HG03175 (cell line): Measurements from ENCODE around the gene BHLHA15.

Source experiments
- ATAC-seq: cut with Tn5 transposase; IDR thresholded peaks from one replicate; pipeline ENCODE4 v1.9.1; 2021; ENCODE audit warnings: mild to moderate bottlenecking, moderate library complexity; ENCODE audit not compliant: unreplicated experiment

Gene BHLHA15

DNA sequence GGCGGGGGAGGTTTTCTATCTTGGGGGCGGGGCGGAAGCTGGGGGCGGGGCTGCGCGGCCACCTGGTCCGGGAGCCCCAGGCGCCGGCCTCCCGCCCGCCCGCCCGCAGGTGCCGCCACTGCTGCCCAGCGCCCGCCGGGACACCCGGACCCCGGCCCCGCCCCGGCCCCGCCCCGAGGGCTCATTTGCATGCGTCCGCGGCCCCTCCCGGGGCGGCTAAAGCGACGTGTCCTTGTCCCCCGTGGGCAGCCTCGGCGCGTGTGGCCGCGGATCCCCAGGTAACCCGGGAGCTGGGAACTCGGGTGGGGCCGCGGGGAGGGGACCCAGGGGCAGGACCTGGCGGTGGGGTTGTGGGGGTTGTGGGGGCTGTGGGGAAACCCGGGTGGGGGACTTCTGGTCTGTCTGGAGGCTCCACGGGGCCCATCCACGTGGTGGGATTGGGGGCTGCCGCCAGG is at the start of gene BHLHA15:
Gene BHLHA15, plus strand, starts transcription at position 219 of the 455 bp plus-strand sequence. CDS start 871 bp downstream, outside the sequence.
- no peak for ATAC-seq

- ATAC-seq: no peak
These were observed 48.5 kb upstream of the BHLHA15 start for GRCh38 chr7:98162758-98163157.

- no peak for ATAC-seq
These were observed 48.0 kb upstream of the BHLHA15 start for GRCh38 chr7:98163269-98163668.

DNA sequence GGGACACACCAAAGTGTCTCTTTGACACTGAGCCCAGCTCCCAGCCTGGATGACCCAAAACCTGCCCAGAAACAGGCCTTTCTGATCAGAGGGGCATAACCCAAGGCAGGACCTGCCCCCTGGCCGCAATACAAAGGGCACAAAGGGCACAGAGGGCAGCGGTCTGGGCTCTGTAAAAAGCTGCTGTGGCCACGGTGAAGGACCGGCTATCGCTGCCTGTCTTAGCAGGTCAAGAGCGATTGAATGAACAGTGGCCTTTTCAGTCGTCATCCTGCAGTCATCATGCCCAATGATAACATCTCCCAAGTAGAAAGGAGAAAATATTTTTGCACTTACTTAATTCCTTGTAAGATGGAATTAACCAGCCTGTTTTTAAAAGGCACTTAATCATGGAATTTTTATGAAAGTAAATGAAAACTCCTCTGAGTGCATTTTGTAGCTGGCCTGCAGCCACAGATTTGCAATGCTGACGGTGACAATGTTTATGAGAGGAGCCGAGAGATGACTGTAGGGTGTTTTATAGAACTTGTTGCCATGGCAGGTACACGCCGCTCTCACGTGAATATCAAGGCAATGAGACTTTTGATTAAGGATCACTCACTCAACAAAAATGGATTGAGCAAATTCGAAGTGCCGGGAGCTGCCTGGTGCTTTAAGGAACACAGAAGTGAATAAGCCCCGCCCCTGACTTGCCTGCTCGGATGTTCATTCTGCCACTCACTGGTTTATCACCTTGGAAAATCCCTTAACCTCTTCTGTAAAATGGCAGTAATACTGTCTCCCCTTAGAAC is 47.3 kb upstream of the BHLHA15 start:
- no peak for ATAC-seq

DNA sequence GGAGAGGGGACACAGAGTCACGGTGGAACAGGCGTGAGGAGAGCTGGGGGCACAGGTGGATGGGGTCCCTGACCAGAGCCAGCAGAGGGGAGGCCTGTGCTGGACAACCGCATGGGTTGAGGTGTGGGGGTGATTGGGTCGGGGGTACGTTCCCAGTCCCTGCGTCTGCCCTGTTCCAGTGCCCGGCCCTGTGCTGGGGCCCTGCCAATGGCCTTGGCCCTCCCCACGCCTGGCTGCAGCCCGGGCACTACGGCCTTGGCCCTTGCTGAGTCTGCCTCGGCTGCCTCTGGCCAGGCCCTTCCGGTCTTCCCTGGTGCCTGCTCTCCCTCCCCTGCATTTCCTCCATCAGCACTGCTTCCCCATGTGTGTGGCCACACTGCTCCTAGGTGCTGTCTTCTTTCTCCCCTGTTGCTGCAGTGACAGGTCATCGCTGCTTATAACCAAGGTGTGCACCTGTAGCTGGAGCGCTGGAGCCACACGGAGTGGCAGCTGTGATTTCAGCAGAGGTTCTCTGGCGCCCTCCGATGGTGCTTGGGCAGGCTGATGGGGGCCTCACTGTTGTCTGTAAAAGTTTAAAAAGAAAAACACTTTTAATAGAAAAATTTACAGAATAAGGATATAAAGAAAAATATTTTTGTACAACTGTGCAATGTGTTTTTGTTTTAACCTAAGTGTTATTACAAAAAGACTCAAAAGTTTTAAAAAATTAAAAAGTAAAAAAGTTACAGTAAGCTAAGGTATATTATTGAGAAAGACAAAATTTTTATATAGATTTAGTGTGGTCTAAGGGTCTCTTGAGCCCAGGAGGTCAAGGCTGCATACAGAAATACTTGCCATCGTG is 45.2 kb upstream of the BHLHA15 start:
- ATAC-seq: no peak

DNA sequence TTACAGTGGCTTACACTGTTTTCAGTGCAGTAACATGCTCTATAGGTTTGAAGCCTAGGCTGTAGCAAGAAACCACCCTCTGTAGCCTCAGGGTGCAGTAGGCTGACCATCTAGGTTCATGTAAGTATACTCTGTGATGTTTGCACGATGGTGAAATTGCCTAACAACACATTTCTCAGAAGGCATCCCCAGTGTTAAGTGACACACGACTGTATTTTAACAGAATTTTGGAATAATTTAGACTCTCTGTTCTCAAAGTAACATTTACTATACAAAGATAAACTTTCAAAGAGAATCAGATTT is 44.6 kb upstream of the BHLHA15 start:
- no peak for ATAC-seq

DNA sequence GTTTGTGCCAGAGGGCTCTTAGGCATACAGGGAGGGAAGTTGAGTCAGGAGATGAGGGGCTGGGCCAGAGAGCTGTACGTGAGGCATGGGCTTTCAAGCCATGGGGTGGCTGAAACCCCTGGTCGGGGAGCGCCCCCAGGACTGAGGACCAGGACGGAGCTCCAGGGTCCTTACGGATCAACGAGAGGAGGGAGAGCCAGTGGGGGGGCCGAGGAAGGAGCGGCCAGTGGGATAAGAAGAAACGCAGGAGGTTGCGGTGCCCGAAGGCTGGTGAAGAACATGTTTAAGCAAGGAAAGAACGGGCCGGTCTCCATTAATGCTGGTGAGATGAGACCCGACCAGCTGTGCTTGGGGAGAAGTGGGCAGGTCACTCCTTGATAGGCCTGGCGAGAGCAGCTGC is 43.6 kb upstream of the BHLHA15 start:
- ATAC-seq: no peak

GRCh38 chr7:98168181-98168903 is 42.9 kb upstream of the BHLHA15 start:
- peak; percentile 82 for ATAC-seq

DNA sequence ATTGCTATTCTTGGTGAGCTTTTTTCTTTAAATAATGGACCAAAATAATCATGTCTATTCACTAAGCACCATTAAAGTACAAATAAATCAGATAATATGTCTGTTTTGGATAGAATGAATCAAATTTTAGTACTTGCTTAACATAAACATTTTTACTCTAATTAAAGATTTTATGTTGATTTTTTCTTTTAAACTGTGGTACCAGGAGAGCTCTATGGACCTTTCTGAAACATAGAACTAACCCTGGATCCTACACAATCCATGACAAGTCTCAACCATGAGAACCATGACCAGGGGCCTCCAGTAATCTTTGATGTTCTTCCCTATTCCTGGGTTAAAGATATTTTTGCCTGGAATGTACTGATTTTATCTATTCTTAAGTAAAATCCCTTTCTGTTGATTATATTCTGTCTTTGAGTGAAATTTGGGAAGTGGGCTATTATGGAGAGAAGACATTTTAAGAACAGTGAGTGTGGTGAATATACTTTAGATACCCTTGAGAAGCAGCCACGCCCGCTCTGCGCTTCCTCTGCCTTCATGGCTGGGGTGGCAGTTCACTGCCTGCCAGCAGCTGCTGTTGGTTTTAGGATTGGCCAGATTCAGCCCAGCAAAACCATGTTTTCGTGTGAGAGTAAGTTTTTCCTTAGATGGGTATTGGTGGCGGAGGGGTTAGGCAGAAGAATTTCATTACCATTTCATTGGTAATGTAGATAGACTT is 42.2 kb upstream of the BHLHA15 start:
- no peak for ATAC-seq

DNA sequence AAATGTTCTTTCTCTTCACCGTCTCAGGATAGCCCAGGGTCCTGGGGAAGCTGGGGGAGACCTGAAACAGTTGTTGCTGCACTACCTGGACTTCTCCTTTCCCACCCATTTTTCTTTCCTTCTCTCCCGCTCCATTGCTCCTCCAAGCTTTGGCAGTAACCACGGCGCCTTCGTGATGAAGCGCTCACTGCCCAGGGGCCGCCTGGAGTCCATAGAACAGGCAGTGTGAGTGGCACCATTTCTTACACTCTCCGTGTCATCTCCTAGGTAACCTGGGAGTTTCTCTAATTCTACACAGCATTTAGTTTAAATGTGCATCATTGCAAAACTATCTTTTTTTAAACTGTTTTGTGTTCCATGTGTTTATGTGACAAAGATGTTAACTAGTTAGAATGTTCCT is 40.3 kb upstream of the BHLHA15 start:
- no peak for ATAC-seq

- no peak for ATAC-seq
These were observed 39.8 kb upstream of the BHLHA15 start for GRCh38 chr7:98171449-98171848.

DNA sequence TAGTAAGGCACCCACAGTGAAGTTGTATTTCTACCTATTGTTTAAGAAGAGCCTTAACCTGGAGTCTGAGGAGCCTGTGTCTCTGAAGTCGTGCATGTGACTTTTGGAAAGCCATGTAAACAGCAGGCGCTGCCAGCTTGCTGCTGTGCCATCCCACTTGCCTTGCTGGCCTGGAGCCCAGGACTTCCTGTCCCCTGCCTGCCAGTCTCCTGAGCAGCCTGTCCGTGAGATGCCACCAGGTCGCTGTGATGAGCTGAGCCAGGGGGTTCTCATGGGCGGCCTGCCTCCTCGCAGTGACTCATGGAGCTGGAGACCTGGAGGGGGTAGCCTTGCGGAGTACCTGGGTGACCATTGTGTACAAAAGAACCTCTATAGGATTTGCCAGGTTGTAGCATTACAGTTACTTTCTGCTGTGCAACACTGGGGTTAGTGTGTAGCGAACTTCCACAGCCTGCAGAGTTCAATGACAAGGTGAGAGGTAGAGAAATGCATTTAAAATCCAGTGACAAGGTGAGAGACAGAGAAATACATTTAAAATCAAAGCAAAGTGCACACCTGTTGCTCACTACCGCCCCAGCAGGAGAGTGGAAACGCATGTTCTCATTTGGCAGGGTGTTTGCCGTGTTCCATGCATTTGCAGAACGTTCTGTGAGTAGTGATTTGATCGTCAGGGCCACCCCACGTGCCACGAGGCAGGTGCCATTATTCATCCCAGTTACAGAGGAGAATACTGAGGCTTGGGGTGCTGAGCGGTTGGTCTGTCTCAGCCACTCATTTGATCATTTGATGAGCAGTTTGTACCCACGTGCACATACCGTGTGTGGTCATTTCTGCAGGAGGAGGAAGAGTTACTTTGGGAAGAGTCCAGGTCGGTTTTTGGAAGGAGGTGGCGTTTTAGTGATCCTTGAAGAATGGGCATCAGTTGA is 36.6 kb upstream of the BHLHA15 start:
- no peak for ATAC-seq

- no peak for ATAC-seq
These were observed 35.8 kb upstream of the BHLHA15 start for GRCh38 chr7:98175260-98175940.

DNA sequence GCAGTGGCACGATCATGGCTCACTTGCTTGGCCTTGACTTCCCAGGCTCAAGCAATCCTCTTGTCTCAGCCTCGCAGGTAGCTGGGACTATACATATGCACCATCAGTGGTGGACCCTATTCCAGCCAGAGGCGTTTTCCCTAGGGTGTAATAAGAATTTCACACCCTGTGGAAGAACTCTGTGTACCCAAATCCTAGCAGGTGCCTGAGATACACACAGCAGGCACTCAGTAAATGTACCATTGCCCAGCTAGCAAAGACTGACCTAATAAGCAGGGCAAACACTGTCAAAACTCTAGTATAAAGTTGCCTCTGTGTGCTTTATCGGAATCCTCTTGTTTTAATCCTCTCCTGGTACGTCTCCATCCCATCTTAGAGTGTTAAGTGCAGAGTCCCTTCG is 33.7 kb upstream of the BHLHA15 start:
- no peak for ATAC-seq

- ATAC-seq: no peak
These were observed 32.9 kb upstream of the BHLHA15 start for GRCh38 chr7:98178321-98178720.

GRCh38 chr7:98178762-98179490 is 32.3 kb upstream of the BHLHA15 start:
- ATAC-seq: no peak

- ATAC-seq: no peak
These were observed 30.5 kb upstream of the BHLHA15 start for GRCh38 chr7:98180751-98181150.

DNA sequence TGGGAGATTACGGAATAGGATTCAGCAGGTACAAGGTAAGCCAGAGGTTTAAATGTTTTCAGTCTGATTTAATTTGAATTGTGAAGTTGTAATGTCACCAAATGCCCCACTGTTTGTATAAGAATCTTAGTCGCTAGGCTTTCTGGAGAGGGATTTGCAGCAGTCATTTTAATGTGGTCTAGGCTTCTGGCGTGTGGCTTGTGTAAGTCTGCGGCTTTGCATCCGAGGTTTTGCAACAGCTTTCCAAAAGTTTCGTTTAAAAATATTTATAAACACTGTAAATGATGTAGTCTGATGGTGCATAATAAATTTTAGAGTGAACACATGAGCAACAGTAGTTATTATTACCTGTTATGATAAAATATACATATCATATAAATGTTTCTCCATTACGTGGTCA is 26.1 kb upstream of the BHLHA15 start:
- no peak for ATAC-seq
